ENCODE data around the gene COL9A1. TPM values are rescaled to one million over a fixed set of nuclear protein-coding genes. Genes with fewer than 3 reads are reported as not detected.

The COL9A1 gene
- total RNA-seq, 1 donor from 2014 or later = 1.8 TPM

- DNase-seq = no peak
These were observed 16.0 kb downstream of the COL9A1 start for GRCh38 chr6:70286905-70287304.

- DNase-seq = no peak
These were observed 17.7 kb downstream of the COL9A1 start for GRCh38 chr6:70285201-70285600.

- DNase-seq = no peak
These were observed 19.9 kb downstream of the COL9A1 start for GRCh38 chr6:70282919-70283461.

GRCh38 chr6:70282312-70282918, 20.5 kb downstream of the COL9A1 start:
- DNase-seq = no peak

GRCh38 chr6:70281923-70282311, 21.0 kb downstream of the COL9A1 start:
- no peak for DNase-seq

GRCh38 chr6:70280400-70280853, 22.5 kb downstream of the COL9A1 start:
- no peak for DNase-seq

GRCh38 chr6:70277470-70277869, 25.4 kb downstream of the COL9A1 start:
- DNase-seq = no peak

GRCh38 chr6:70274338-70274737, 28.5 kb downstream of the COL9A1 start:
- no peak for DNase-seq

- DNase-seq = no peak
These were observed 30.8 kb downstream of the COL9A1 start for GRCh38 chr6:70272071-70272470.

- DNase-seq = no peak
These were observed 32.4 kb downstream of the COL9A1 start for GRCh38 chr6:70270287-70271005.

- no peak for DNase-seq
These were observed 36.7 kb downstream of the COL9A1 start for GRCh38 chr6:70266142-70266541.

- DNase-seq = peak; percentile 26
These were observed 38.6 kb downstream of the COL9A1 start for GRCh38 chr6:70264306-70264705.

- DNase-seq = no peak
These were observed 44.4 kb downstream of the COL9A1 start for GRCh38 chr6:70258483-70258882.

GRCh38 chr6:70257768-70258273, 45.1 kb downstream of the COL9A1 start:
- DNase-seq = no peak

GRCh38 chr6:70254784-70255183, 48.1 kb downstream of the COL9A1 start:
- no peak for DNase-seq

- no peak for DNase-seq
These were observed 49.0 kb downstream of the COL9A1 start for GRCh38 chr6:70253923-70254322.

- DNase-seq = no peak
These were observed 50.3 kb downstream of the COL9A1 start for GRCh38 chr6:70252604-70253003.

GRCh38 chr6:70246118-70246517, 56.8 kb downstream of the COL9A1 start:
- DNase-seq = no peak

GRCh38 chr6:70241991-70242420, 60.9 kb downstream of the COL9A1 start:
- DNase-seq = no peak

- no peak for DNase-seq
These were observed 61.9 kb downstream of the COL9A1 start for GRCh38 chr6:70241031-70241430.

- no peak for DNase-seq
These were observed 66.5 kb downstream of the COL9A1 start for GRCh38 chr6:70236343-70236742.

- DNase-seq = no peak
These were observed 68.2 kb downstream of the COL9A1 start for GRCh38 chr6:70234561-70235236.

- no peak for DNase-seq
These were observed 71.6 kb downstream of the COL9A1 start for GRCh38 chr6:70231311-70231710.
